NCI-H524 (cell line): ENCODE results near the gene OR2W3.

Source experiments
- DNase-seq, 2 experiments: peaks; one replicate each; lab custom pipeline; 2025; lab: John Stamatoyannopoulos, UW

The OR2W3 gene

GRCh38 chr1:247919952-247920351 is 24.6 kb downstream of the OR2W3 start, which contains the start of gene OR2T8:
Gene OR2T8, plus strand, starts transcription at chr1:247920252. Its CDS starts 766 bp downstream, at chr1:247921018.
- no peak for DNase-seq

GRCh38 chr1:247923941-247924340 is 28.6 kb downstream of the OR2W3 start:
- DNase-seq, result no peak

GRCh38 chr1:247924868-247925267 is 29.5 kb downstream of the OR2W3 start, which contains the start of gene OR2AJ1:
Gene OR2AJ1, plus strand, starts transcription at chr1:247924889. Its CDS starts 8,880 bp downstream, at chr1:247933769.
- DNase-seq, result no peak

GRCh38 chr1:247933989-247934388 is 38.6 kb downstream of the OR2W3 start:
- DNase-seq, result no peak

- DNase-seq, result no peak
Measured at GRCh38 chr1:247935781-247936180, 40.4 kb downstream of the OR2W3 start.

GRCh38 chr1:247936415-247936814 is 41.0 kb downstream of the OR2W3 start:
- no peak for DNase-seq

- peak; percentile 62 to 78 for DNase-seq
Measured at GRCh38 chr1:247936965-247937734, 41.8 kb downstream of the OR2W3 start.

GRCh38 chr1:247942624-247943023 is 47.2 kb downstream of the OR2W3 start:
- DNase-seq, result no peak
